Measurements from ENCODE around the gene CCNT2. TPM values are rescaled to one million over a fixed set of nuclear protein-coding genes. Genes with fewer than 3 reads are reported as not detected.

The CCNT2 gene
- total RNA-seq, 1 donor from 2014 or later, result 29.2 TPM

DNA sequence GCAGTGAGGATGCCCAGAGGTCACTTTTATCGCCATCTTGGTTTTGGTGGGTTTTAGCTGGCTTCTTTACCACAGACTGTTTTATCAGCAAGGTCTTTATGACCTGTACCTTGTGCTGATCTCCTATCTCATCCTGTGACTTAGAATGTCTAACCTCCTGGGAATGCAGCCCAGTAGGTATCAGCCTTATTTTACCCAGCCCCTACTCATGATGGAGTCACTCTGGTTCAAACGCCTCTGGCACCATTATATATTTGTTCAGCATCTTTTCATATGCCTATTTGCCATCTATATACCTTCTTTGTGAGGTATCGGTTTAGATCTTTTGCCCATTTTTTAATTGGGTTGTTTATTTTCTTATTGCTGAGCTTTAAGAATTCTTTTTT, 7.2 kb upstream of the CCNT2 start:
- peaks cover 1% of the 10 kb centered on the region for H3K36me3 Mint-ChIP-seq (ENCODE audit: low read depth)
- peaks cover 26% of the 10 kb centered on the region for H3K9me3 Mint-ChIP-seq (ENCODE audit: low read depth)
- no peak overlapping the region for H3K27ac Mint-ChIP-seq (ENCODE audit: unreplicated experiment)
- H3K4me3 Mint-ChIP-seq (ENCODE audit: unreplicated experiment), result no peak overlapping the region
- H3K27me3 Mint-ChIP-seq (ENCODE audit: low read depth), result no peaks in the 10 kb centered on the region
- no peaks in the 10 kb centered on the region for H3K4me1 Mint-ChIP-seq (ENCODE audit: low read depth)
- DNase-seq (ENCODE audit: low spot score), result no peak
- TF ChIP-seq CTCF (IDR thresholded peaks at IDR 0.05), result no peak

DNA sequence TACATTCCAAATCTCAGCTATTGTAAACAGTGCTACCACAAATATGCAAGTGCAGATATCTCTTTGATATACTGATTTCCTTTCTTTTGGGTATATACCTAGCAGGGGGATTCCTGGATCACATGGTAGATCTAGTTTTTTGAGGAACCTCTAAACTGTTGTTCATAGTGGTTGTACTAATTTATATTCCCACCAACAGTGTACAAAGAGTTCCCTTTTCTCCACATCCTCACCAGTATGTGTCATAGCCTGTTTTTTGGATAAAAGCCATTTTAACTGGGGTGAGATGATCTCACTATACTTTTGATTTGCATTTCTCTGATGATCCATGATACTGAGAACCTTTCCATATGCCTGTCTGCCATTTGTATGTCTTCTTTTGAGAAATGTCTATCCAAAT, 6.3 kb upstream of the CCNT2 start:
- Mint-ChIP-seq H3K4me3 (ENCODE audit: unreplicated experiment) (no peak overlapping the region), H3K9me3 (ENCODE audit: low read depth) (peaks cover 22% of the 10 kb centered on the region), H3K27me3 (ENCODE audit: low read depth) (no peaks in the 10 kb centered on the region), H3K27ac (ENCODE audit: unreplicated experiment) (no peak overlapping the region), H3K36me3 (ENCODE audit: low read depth) (peaks cover 1% of the 10 kb centered on the region), H3K4me1 (ENCODE audit: low read depth) (peaks cover 4% of the 10 kb centered on the region)
- no peak for TF ChIP-seq CTCF (IDR thresholded peaks at IDR 0.05)
- no peak for DNase-seq (ENCODE audit: low spot score)

GRCh38 chr2:134917360-134917865, 1.2 kb upstream of the CCNT2 start:
- no peak for DNase-seq (ENCODE audit: low spot score)
- H3K27ac Mint-ChIP-seq (ENCODE audit: unreplicated experiment), result peak overlapping the region; percentile 100
- no peak for TF ChIP-seq CTCF (IDR thresholded peaks at IDR 0.05)
- H3K36me3 Mint-ChIP-seq (ENCODE audit: low read depth), result peaks cover 3% of the 10 kb centered on the region
- no peaks in the 10 kb centered on the region for H3K27me3 Mint-ChIP-seq (ENCODE audit: low read depth)
- H3K4me3 Mint-ChIP-seq (ENCODE audit: unreplicated experiment), result peak overlapping the region; percentile 97
- peaks cover 12% of the 10 kb centered on the region for H3K9me3 Mint-ChIP-seq (ENCODE audit: low read depth)
- H3K4me1 Mint-ChIP-seq (ENCODE audit: low read depth), result peaks cover 25% of the 10 kb centered on the region

DNA sequence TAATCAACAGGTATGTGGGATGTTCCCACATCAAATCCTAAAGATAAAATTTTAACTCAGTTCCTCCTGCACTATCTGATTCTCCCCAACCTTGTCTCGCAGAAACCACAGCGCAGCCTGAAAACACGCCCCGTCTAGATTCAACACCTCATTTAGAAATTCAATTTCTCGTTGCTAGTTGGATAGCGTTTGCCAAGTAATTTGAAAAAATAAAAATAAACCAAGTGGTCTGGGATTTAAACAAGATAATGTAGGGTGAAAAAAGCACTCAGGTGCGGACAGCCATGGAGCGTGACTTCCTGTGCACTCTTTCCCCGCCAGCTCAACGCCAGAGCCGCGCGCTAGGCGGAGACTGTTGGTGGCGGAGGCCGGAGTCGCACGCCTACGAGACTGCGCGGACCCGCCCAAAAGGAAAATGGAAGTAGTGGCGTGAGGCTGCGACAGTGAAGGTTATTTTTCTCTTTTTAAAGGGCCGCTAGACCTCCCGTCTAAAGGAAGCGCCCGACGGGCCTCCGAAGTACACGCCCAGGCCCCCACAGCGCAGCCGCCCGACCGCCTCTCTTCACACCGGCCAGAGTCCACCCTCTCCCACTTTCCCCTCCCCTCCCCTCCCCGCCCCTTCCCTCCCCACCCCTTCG, 615 bp upstream of the CCNT2 start:
- Mint-ChIP-seq H3K4me1 (ENCODE audit: low read depth) (peaks cover 30% of the 10 kb centered on the region), H3K27ac (ENCODE audit: unreplicated experiment) (peak overlapping the region; percentile 100), H3K27me3 (ENCODE audit: low read depth) (no peaks in the 10 kb centered on the region), H3K4me3 (ENCODE audit: unreplicated experiment) (peak overlapping the region; percentile 97), H3K9me3 (ENCODE audit: low read depth) (peaks cover 9% of the 10 kb centered on the region), H3K36me3 (ENCODE audit: low read depth) (peaks cover 3% of the 10 kb centered on the region)
- no peak for DNase-seq (ENCODE audit: low spot score)
- peak; percentile 67 for TF ChIP-seq CTCF (IDR thresholded peaks at IDR 0.05)

GRCh38 chr2:134919341-134920210, 954 bp downstream of the CCNT2 start:
- H3K36me3 Mint-ChIP-seq (ENCODE audit: low read depth), result peaks cover 3% of the 10 kb centered on the region
- TF ChIP-seq CTCF (IDR thresholded peaks at IDR 0.05), result no peak
- peaks cover 2% of the 10 kb centered on the region for H3K9me3 Mint-ChIP-seq (ENCODE audit: low read depth)
- H3K4me3 Mint-ChIP-seq (ENCODE audit: unreplicated experiment), result peak overlapping the region; percentile 97
- no peaks in the 10 kb centered on the region for H3K27me3 Mint-ChIP-seq (ENCODE audit: low read depth)
- H3K4me1 Mint-ChIP-seq (ENCODE audit: low read depth), result peaks cover 39% of the 10 kb centered on the region
- peak overlapping the region; percentile 100 for H3K27ac Mint-ChIP-seq (ENCODE audit: unreplicated experiment)
- DNase-seq (ENCODE audit: low spot score), result no peak
